H1 (cell line): ENCODE measurements around the gene TBC1D2. TPM values are rescaled to one million over a fixed set of nuclear protein-coding genes. Genes with fewer than 3 reads are reported as not detected.

Experiments
- CTCF ChIA-PET: fragments of 300-600 bp; sonication (Branson Sonifier 250); formaldehyde crosslinking; loops from one replicate; lab custom pipeline; 2021; ENCODE audit not compliant: partially characterized antibody; lab: Charles Lee
- POLR2A ChIA-PET: fragments of 300-600 bp; sonication (Branson Sonifier 250); formaldehyde crosslinking; loops from one replicate; lab custom pipeline; 2021; ENCODE audit warnings: inconsistent platforms; ENCODE audit not compliant: partially characterized antibody; lab: Charles Lee
- DNase-seq, 2 experiments: peaks; one replicate each; pipeline versions ENCODE4 v3.0.0 to v3.0.0-alpha.2; 2010 to 2022; ENCODE audit warnings: low spot score in 2 of 2, low read depth in 1 of 2, mixed read lengths in 1 of 2
- FAIRE-seq: peaks from 2 replicates; lab custom pipeline; 2011; peaks lifted over from hg19 to GRCh38; lab: Jason Lieb, UNC
- H2AFZ ChIP-seq: 2 replicates; pipeline ENCODE4 v1.8.1; 2012; ENCODE audit warnings: low read length, inconsistent platforms
- H2AK5ac ChIP-seq: 2 replicates; pipeline ENCODE4 v1.6.1; 2013; ENCODE audit warnings: low read depth, low read length
- H2BK120ac ChIP-seq: replicated peaks from 2 replicates; pipeline ENCODE3; 2013; ENCODE audit warnings: low read depth, low read length, inconsistent platforms
- H2BK12ac ChIP-seq: 2 replicates; pipeline ENCODE4 v1.6.1; 2013; ENCODE audit warnings: low read depth, low read length
- H2BK15ac ChIP-seq: 2 replicates; pipeline ENCODE4 v1.6.1; 2013; ENCODE audit warnings: low read length
- H2BK20ac ChIP-seq: 2 replicates; pipeline ENCODE4 v1.6.1; 2013; ENCODE audit warnings: low read length
- H2BK5ac ChIP-seq: 2 replicates; pipeline ENCODE4 v1.6.1; 2013; ENCODE audit warnings: low read depth, low read length
- H3K14ac ChIP-seq: 2 replicates; pipeline ENCODE4 v1.6.1; 2013; ENCODE audit warnings: inconsistent platforms; ENCODE audit not compliant: insufficient read length
- H3K18ac ChIP-seq: 2 replicates; pipeline ENCODE4 v1.6.1; 2013; ENCODE audit warnings: low read length; ENCODE audit errors: extremely low read depth
- H3K23ac ChIP-seq: 2 replicates; pipeline ENCODE4 v1.6.1; 2013; ENCODE audit warnings: inconsistent platforms; ENCODE audit not compliant: insufficient read length
- H3K23me2 ChIP-seq: 2 replicates; pipeline ENCODE4 v1.6.1; 2013; ENCODE audit warnings: low read depth, low read length
- H3K27ac ChIP-seq: 2 replicates; pipeline ENCODE4 v1.6.1; 2011; ENCODE audit warnings: low read depth, low read length, inconsistent platforms
- H3K27me3 ChIP-seq, 4 experiments: replicated peaks in 1 of 4; 1 replicate in 1 of 4; 2 replicates in 3 of 4; pipeline versions ENCODE4 v1.6.1 to v1.8.1; 2011 to 2013; ENCODE audit warnings: low read length in 3 of 4, mild to moderate bottlenecking in 3 of 4, inconsistent platforms in 2 of 4, mixed read lengths in 2 of 4, moderate library complexity in 1 of 4; ENCODE audit not compliant: control insufficient read depth in 3 of 4, insufficient read depth in 3 of 4; ENCODE audit errors: extremely low read depth in 1 of 4
- H3K36me3 ChIP-seq, 4 experiments: 2 replicates each; pipeline versions ENCODE4 v1.6.1 to v1.8.1; 2011 to 2013; ENCODE audit warnings: mild to moderate bottlenecking in 4 of 4, low read length in 3 of 4, moderate library complexity in 2 of 4, control low read depth in 1 of 4, inconsistent platforms in 1 of 4; ENCODE audit not compliant: insufficient read depth in 4 of 4, control insufficient read depth in 2 of 4
- H3K4ac ChIP-seq: replicated peaks from 2 replicates; pipeline ENCODE3; 2013; ENCODE audit warnings: low read length, low read depth, mixed read lengths, inconsistent platforms; ENCODE audit not compliant: insufficient read length
- H3K4me1 ChIP-seq, 4 experiments: replicated peaks in 1 of 4; 1 replicate in 1 of 4; 2 replicates in 3 of 4; pipeline versions ENCODE4 v1.6.1 to v1.8.1; 2011 to 2013; ENCODE audit warnings: low read length in 3 of 4, inconsistent platforms in 2 of 4, mixed read lengths in 1 of 4; ENCODE audit not compliant: insufficient read depth in 4 of 4, control insufficient read depth in 3 of 4
- H3K4me2 ChIP-seq, 2 experiments: 2 replicates each; pipeline versions ENCODE4 v1.6.1 to v1.8.1; 2011 to 2013; ENCODE audit warnings: low read depth in 2 of 2, low read length in 2 of 2, control low read depth in 1 of 2, inconsistent platforms in 1 of 2, mild to moderate bottlenecking in 1 of 2; ENCODE audit not compliant: insufficient read depth in 1 of 2
- H3K4me3 ChIP-seq, 4 experiments: fragments of 200-600, 300-600 bp in 1 of 4; sonication (generic), shearing (Covaris generic), sonication (Bioruptor Twin) in 1 of 4; 2 replicates each; pipeline versions ENCODE4 v1.5.1 to v1.8.1; 2011 to 2016; ENCODE audit warnings: low read length in 4 of 4, low read depth in 3 of 4, control low read depth in 2 of 4, inconsistent platforms in 2 of 4, mild to moderate bottlenecking in 2 of 4, mixed read lengths in 1 of 4, moderate library complexity in 1 of 4; ENCODE audit not compliant: insufficient read depth in 2 of 4; ENCODE audit errors: extremely low read depth in 1 of 4
- H3K56ac ChIP-seq: replicated peaks from 2 replicates; pipeline ENCODE3; 2013; ENCODE audit warnings: low read depth, mild to moderate bottlenecking, mixed read lengths, low read length, inconsistent platforms; ENCODE audit not compliant: insufficient read length
- H3K79me1 ChIP-seq: 2 replicates; pipeline ENCODE4 v1.6.1; 2013; ENCODE audit warnings: low read depth, low read length, control low read depth
- H3K79me2 ChIP-seq, 2 experiments: 2 replicates each; pipeline versions ENCODE4 v1.6.1 to v1.8.1; 2012 to 2013; ENCODE audit warnings: low read length in 2 of 2, mild to moderate bottlenecking in 2 of 2, inconsistent platforms in 1 of 2; ENCODE audit not compliant: insufficient read depth in 2 of 2, control insufficient read depth in 1 of 2
- H3K9ac ChIP-seq, 4 experiments: replicated peaks in 1 of 4; 1 replicate in 1 of 4; 2 replicates in 3 of 4; pipeline versions ENCODE4 v1.6.1 to v1.8.1; 2011 to 2013; ENCODE audit warnings: low read depth in 3 of 4, low read length in 3 of 4, control low read depth in 2 of 4, mild to moderate bottlenecking in 2 of 4, moderate library complexity in 2 of 4, inconsistent platforms in 1 of 4; ENCODE audit errors: extremely low read depth in 1 of 4
- H3K9me3 ChIP-seq, 2 experiments: 2 replicates each; pipeline versions ENCODE4 v1.6.1 to v1.8.1; 2012 to 2013; ENCODE audit warnings: mild to moderate bottlenecking in 2 of 2, moderate library complexity in 2 of 2, control low read depth in 1 of 2, inconsistent platforms in 1 of 2, low read depth in 1 of 2, low read length in 1 of 2, mixed read lengths in 1 of 2; ENCODE audit not compliant: insufficient read depth in 2 of 2
- H4K20me1 ChIP-seq, 2 experiments: replicated peaks in 1 of 2; 2 replicates each; pipeline versions ENCODE3 to v1.8.1; 2011 to 2013; ENCODE audit warnings: inconsistent platforms in 2 of 2, low read length in 2 of 2, mild to moderate bottlenecking in 1 of 2; ENCODE audit not compliant: insufficient read depth in 2 of 2, control insufficient read depth in 1 of 2
- H4K5ac ChIP-seq: 2 replicates; pipeline ENCODE4 v1.6.1; 2013; ENCODE audit warnings: low read length, low read depth, mixed read lengths, inconsistent platforms; ENCODE audit not compliant: insufficient read length
- H4K8ac ChIP-seq: 2 replicates; pipeline ENCODE4 v1.8.0; 2013; ENCODE audit warnings: mild to moderate bottlenecking, moderate library complexity, low read length, inconsistent platforms; ENCODE audit not compliant: insufficient read depth; ENCODE audit errors: extremely low read depth
- H4K91ac ChIP-seq: replicated peaks from 2 replicates; pipeline ENCODE3; 2013; ENCODE audit warnings: low read length, mixed read lengths, inconsistent platforms; ENCODE audit not compliant: insufficient read length
- ASH2L ChIP-seq: fragments of 200-600, 300-600 bp; sonication (generic); IDR thresholded peaks from one replicate; pipeline ENCODE4 v1.7.1; 2017; ENCODE audit warnings: low read length
- BCL11A ChIP-seq, 2 experiments: IDR thresholded peaks; one replicate each; pipeline ENCODE4 v1.6.1; 2011; ENCODE audit warnings: low read depth in 2 of 2, low read length in 2 of 2, mild to moderate bottlenecking in 2 of 2
- EP300 ChIP-seq, 2 experiments: IDR thresholded peaks; 1 replicate in 1 of 2; 2 replicates in 1 of 2; pipeline ENCODE4 v1.6.1; 2011 to 2012; ENCODE audit warnings: low read depth in 2 of 2, low read length in 2 of 2, mild to moderate bottlenecking in 2 of 2, borderline replicate concordance in 1 of 2, inconsistent platforms in 1 of 2, moderate library complexity in 1 of 2
- HDAC2 ChIP-seq, 2 experiments: fragments of 300-600 bp in 1 of 2; sonication (generic) in 1 of 2; IDR thresholded peaks; 2 replicates each; pipeline ENCODE4 v1.6.1; 2011 to 2012; ENCODE audit warnings: low read depth in 2 of 2, low read length in 2 of 2, mild to moderate bottlenecking in 2 of 2, moderate library complexity in 2 of 2, borderline replicate concordance in 1 of 2, inconsistent platforms in 1 of 2
- KDM1A ChIP-seq: fragments of 200-600, 300-600 bp; sonication (generic); IDR thresholded peaks from 2 replicates; pipeline ENCODE4 v1.7.1; 2016; ENCODE audit warnings: mild to moderate bottlenecking, low read length, borderline replicate concordance
- POLR2A ChIP-seq, 2 experiments: IDR thresholded peaks; 1 replicate in 1 of 2; 2 replicates in 1 of 2; pipeline ENCODE4 v1.6.1; 2011; ENCODE audit warnings: low read depth in 2 of 2, low read length in 2 of 2, mild to moderate bottlenecking in 2 of 2; ENCODE audit errors: control extremely low read depth in 1 of 2
- RAD21 ChIP-seq, 2 experiments: IDR thresholded peaks in 1 of 2; conservative IDR thresholded peaks in 1 of 2; 2 replicates each; pipeline ENCODE4 v1.6.1; 2011; ENCODE audit warnings: low read depth in 2 of 2, low read length in 2 of 2, improper control_type of control experiment in 1 of 2, inconsistent platforms in 1 of 2, mild to moderate bottlenecking in 1 of 2, moderate library complexity in 1 of 2
- SIRT6 ChIP-seq: IDR thresholded peaks from one replicate; pipeline ENCODE4 v1.7.1; 2012; ENCODE audit warnings: low read length, inconsistent platforms
- SP1 ChIP-seq: IDR thresholded peaks from 2 replicates; pipeline ENCODE4 v1.6.1; 2011; ENCODE audit warnings: low read depth, low read length
- SP2 ChIP-seq: IDR thresholded peaks from 2 replicates; pipeline ENCODE4 v1.6.1; 2012; ENCODE audit warnings: mild to moderate bottlenecking, low read length, inconsistent platforms
- WGBS, 2 experiments: shearing (Covaris generic) in 1 of 2; methylation state at CpG; one replicate each; pipeline versions ENCODE4 v1.1.6 to v1.1.7; 2013 to 2015; ENCODE audit warnings: low lambda C conversion rate in 2 of 2, mixed read lengths in 2 of 2, inconsistent platforms in 1 of 2, low coverage in 1 of 2, missing lambda C conversion rate in 1 of 2; ENCODE audit not compliant: insufficient replicate concordance in 2 of 2, insufficient coverage in 1 of 2, insufficient read length in 1 of 2; ENCODE audit errors: extremely low coverage in 1 of 2, missing lambda C conversion rate in 1 of 2; 5-methylcytosine and 5-hydroxymethylcytosine counted together
- polyA plus RNA-seq, 7 experiments: library from polyadenylated mRNA; depleted of rRNA in 3 of 7; stranded (reverse) in 5 of 7; unstranded in 2 of 7; fragments of >200 nt in 5 of 7; fragments of 200-250 nt in 2 of 7; gene quantifications; 1 replicate in 5 of 7; 2 replicates in 1 of 7; 4 replicates in 1 of 7; pipeline versions ENCODE4 v1.2.1 to v1.2.3, GENCODE V29; 2011 to 2013; ENCODE audit warnings: missing spikeins in 2 of 7, mixed read lengths in 2 of 7
- total RNA-seq: library from RNA; stranded (reverse); fragmentation: NEBNext Ultra II Directional; extraction: Animal tissue kit (Norgen Biotek cat#: 25700); gene quantifications from 2 replicates; pipeline ENCODE4 v1.2.1, GENCODE V29; 2021

TBC1D2 gene
- total and polyA plus RNA-seq, 2 of the 8 experiments (the other 6 are each of a cell fraction or from before 2014, with no cell fraction given): 7.4 TPM

GRCh38 chr9:98218562-98219363 is 36.7 kb downstream of the TBC1D2 start:
- Histone ChIP-seq H2AK5ac (no peak overlapping the region), H3K4me1 (peaks cover 8 to 28% (median 17%) of the 10 kb centered on the region in 4 experiments), H3K4me3 (peak overlapping the region in 1 of 4 experiments; percentile 23; a peak in 1 of 8 replicates), H3K9me3 (no peaks in the 10 kb centered on the region), H2BK5ac (peak overlapping the region; percentile 93; the same call in 1 of the 2 replicates), H3K79me2 (no peaks in the 10 kb centered on the region), H4K91ac (peak overlapping the region; percentile 64), H3K14ac (no peak overlapping the region), H2BK15ac (no peak overlapping the region), H2AFZ (no peak overlapping the region), H4K5ac (peak overlapping the region; percentile 39), H3K4ac (no peak overlapping the region), H3K18ac (no peak overlapping the region; the same call in 1 of the 2 replicates), H4K20me1 (no peaks in the 10 kb centered on the region), H3K27ac (peak overlapping the region; percentile 74), H3K23ac (no peak overlapping the region), H3K23me2 (no peaks in the 10 kb centered on the region), H3K9ac (no peak overlapping the region), H2BK120ac (peak overlapping the region; percentile 40), H2BK12ac (peak overlapping the region; percentile 39; the same call in 1 of the 2 replicates), H3K79me1 (no peaks in the 10 kb centered on the region), H3K27me3 (no peaks in the 10 kb centered on the region), H3K56ac (no peak overlapping the region), H3K4me2 (peak overlapping the region; percentile 37 to 38; a peak in 3 of 4 replicates), H2BK20ac (peak overlapping the region; percentile 66; the same call in 1 of the 2 replicates), H3K36me3 (peaks cover 0 to 3% (median under 1%) of the 10 kb centered on the region in 4 experiments; a peak in 1 of 8 replicates), H4K8ac (no peak overlapping the region)
- peak; percentile 86 for FAIRE-seq
- ChIA-PET CTCF (interaction anchor here (0.6 to 7.6 kb wide), 10 partner anchors 10 to 382 kb away, joined by 3 to 62 read pairs (median 5); partner anchors contain the start of gene CORO2A), POLR2A (interaction anchor here (0.7 to 4.0 kb wide), 11 partner anchors 9 to 134 kb away, joined by 3 to 27 read pairs (median 4); partner anchors contain the start of gene TBC1D2)
- WGBS, 2 experiments: 19% methylated on average over 11 of the region's 11 CpGs; no CpG with 5 or more reads in 1 of the 2 experiments
- DNase-seq: peak; percentile 50 to 74
- peak; percentile 83 for TF ChIP-seq ASH2L
- TF ChIP-seq HDAC2 (IDR thresholded peaks at IDR 0.05; ENCODE audit: borderline replicate concordance in 1 of 2, low read depth in 2 of 2, low read length in 2 of 2): peak in 1 of 2 experiments; percentile 77; a peak in 1 of 4 replicates
- no peak for TF ChIP-seq SIRT6
- peak in 1 of 2 experiments; percentile 69; a peak in 1 of 3 replicates for TF ChIP-seq EP300 (IDR thresholded peaks at IDR 0.05; ENCODE audit: borderline replicate concordance in 1 of 2, low read depth in 2 of 2, low read length in 2 of 2)
- TF ChIP-seq KDM1A: peak; percentile 40; the same call in 1 of the 2 replicates
- peak; percentile 78 for TF ChIP-seq SP1
- no peak for TF ChIP-seq RAD21 (IDR thresholded peaks at IDR 0.05 in 1 of 2, conservative IDR thresholded peaks at IDR 0.05 in 1 of 2; ENCODE audit: low read depth in 2 of 2, low read length in 2 of 2)
- 0 out of 3 replicates have a peak, but pooled peaks of 1 of the 2 experiments have one; percentile 42 for TF ChIP-seq POLR2A (IDR thresholded peaks at IDR 0.05; ENCODE audit: control extremely low read depth in 1 of 2, low read depth in 2 of 2, low read length in 2 of 2)
- TF ChIP-seq SP2: no peak
- TF ChIP-seq BCL11A (IDR thresholded peaks at IDR 0.05; ENCODE audit: low read depth in 2 of 2, low read length in 2 of 2): no peak
